Kidney (tissue), 14 donors: ENCODE results near the gene AGPAT4. TPM values are rescaled to one million over a fixed set of nuclear protein-coding genes. Genes with fewer than 3 reads are reported as not detected.
A peak's percentile ranks its signal among the peaks of the same experiment; 100 is the strongest.

ENCODE experiments used
- DNase-seq, 5 donors: peaks; one replicate each; pipeline ENCODE4 v3.0.0-alpha.2; 2013 to 2020
- FAIRE-seq: peaks from 2 replicates; lab custom pipeline; 2012; peaks lifted over from hg19 to GRCh38; lab: Jason Lieb, UNC
- H3K27ac ChIP-seq, 2 donors: one replicate each; pipeline ENCODE4 v1.7.0; 2013; ENCODE audit warnings: low read depth in 2 of 2, low read length in 2 of 2, inconsistent platforms in 1 of 2
- H3K27me3 ChIP-seq: one replicate; pipeline ENCODE4 v1.7.1; 2013; ENCODE audit warnings: low read length, inconsistent platforms; ENCODE audit not compliant: control insufficient read depth, insufficient read depth
- H3K36me3 ChIP-seq, 3 donors: one replicate each; pipeline versions ENCODE4 v1.7.0 to v1.7.1; 2013; ENCODE audit warnings: low read length in 3 of 3, control low read depth in 1 of 3, inconsistent platforms in 1 of 3; ENCODE audit not compliant: insufficient read depth in 3 of 3, control insufficient read depth in 2 of 3
- H3K4me1 ChIP-seq, 3 donors: one replicate each; pipeline versions ENCODE4 v1.7.0 to v1.7.1; 2013; ENCODE audit warnings: low read length in 3 of 3, inconsistent platforms in 1 of 3, low read depth in 1 of 3; ENCODE audit not compliant: control insufficient read depth in 2 of 3, insufficient read depth in 2 of 3
- H3K4me3 ChIP-seq, 3 donors: one replicate each; pipeline versions ENCODE4 v1.7.0 to v1.8.1; 2013; ENCODE audit warnings: low read length in 3 of 3, control low read depth in 1 of 3, inconsistent platforms in 1 of 3
- H3K9ac ChIP-seq, 3 donors: one replicate each; pipeline versions ENCODE4 v1.7.0 to v1.7.1; 2013; ENCODE audit warnings: low read length in 3 of 3, control low read depth in 1 of 3, inconsistent platforms in 1 of 3
- H3K9me3 ChIP-seq, 3 donors: one replicate each; pipeline versions ENCODE4 v1.7.0 to v1.7.1; 2013; ENCODE audit warnings: low read length in 3 of 3, control low read depth in 1 of 3, inconsistent platforms in 1 of 3; ENCODE audit not compliant: control insufficient read depth in 2 of 3, insufficient read depth in 1 of 3
- CTCF ChIP-seq: IDR thresholded peaks from 3 replicates; pipeline ENCODE4 v1.5.1; 2012; ENCODE audit warnings: mild to moderate bottlenecking, moderate library complexity, borderline replicate concordance; ENCODE audit not compliant: insufficient read depth; ENCODE audit errors: extremely low read depth
- intact Hi-C: fragments of 100-400 bp; cut with DNase I; formaldehyde crosslinking; loops from one replicate; pipeline ENCODE4 v1.11.1; 2022
- polyA plus RNA-seq: library from polyadenylated mRNA; stranded (reverse); fragments of 350-450 nt; fragmentation: Illumina TruSeq; extraction: RNeasy Lipid Tissue Mini Kit (QIAGEN cat#74804); gene quantifications from one replicate; pipeline ENCODE4 v1.2.3, GENCODE V29; 2014; ENCODE audit warnings: low read depth, low replicate concordance; ENCODE audit not compliant: insufficient read depth
- total RNA-seq: library from RNA; stranded (reverse); fragmentation: NEBNext Ultra II Directional; extraction: Animal tissue kit (Norgen Biotek cat#: 25700); gene quantifications from one replicate; pipeline ENCODE4 v1.2.1, GENCODE V29; 2021
- donor health status: control.
- donor health status: control.
- donor health status: control.
- donor health status: control.
- donor health status: control.
- donor health status: DM: yes; HTN: yes; CAD: no.
- donor health status: Normal renal cell carcinoma (clear cell type).

AGPAT4 gene
- total and polyA plus RNA-seq, 2 donors from 2014 or later: 3.3 to 12.3 TPM

- Histone ChIP-seq H3K4me1 (peaks cover 0 to 5% (median 0%) of the 10 kb centered on the region in 3 donors), H3K4me3 (peak overlapping the region; percentile 53 to 89 (median 63)), H3K27me3 (no peaks in the 10 kb centered on the region), H3K36me3 (no peaks in the 10 kb centered on the region), H3K9ac (peak overlapping the region in 2 of 3 donors; percentile 2 to 63), H3K27ac (no peak overlapping the region), H3K9me3 (no peaks in the 10 kb centered on the region)
- no peak for TF ChIP-seq CTCF
- peak in 4 of 5 donors; percentile 71 to 89 (median 84) for DNase-seq
- intact Hi-C loops: no loop called here
- FAIRE-seq: no peak
Measured at GRCh38 chr6:161273274-161273751, 548 bp downstream of the AGPAT4 start.

- peak in 3 of 5 donors; percentile 27 to 56 (median 55) for DNase-seq
- intact Hi-C loops: no loop called here
- no peaks in the 10 kb centered on the region for H3K36me3 ChIP-seq
- H3K9ac ChIP-seq: peak overlapping the region; percentile 2 to 63 (median 33)
- no peak overlapping the region for H3K27ac ChIP-seq
- H3K27me3 ChIP-seq: no peaks in the 10 kb centered on the region
- no peak for FAIRE-seq
- no peak for TF ChIP-seq CTCF
- H3K4me3 ChIP-seq: peak overlapping the region; percentile 53 to 89 (median 63)
- no peaks in the 10 kb centered on the region for H3K9me3 ChIP-seq
- peaks cover 0 to 5% (median 0%) of the 10 kb centered on the region in 3 donors for H3K4me1 ChIP-seq
Measured at GRCh38 chr6:161272635-161273273, 1.1 kb downstream of the AGPAT4 start.

GRCh38 chr6:161271343-161272030, 2.4 kb downstream of the AGPAT4 start:
- no peak for DNase-seq
- no peak for TF ChIP-seq CTCF
- no peaks in the 10 kb centered on the region for H3K36me3 ChIP-seq
- no peaks in the 10 kb centered on the region for H3K9me3 ChIP-seq
- H3K4me1 ChIP-seq: peaks cover 0 to 5% (median 0%) of the 10 kb centered on the region in 3 donors
- no peak overlapping the region for H3K9ac ChIP-seq
- no peak for FAIRE-seq
- intact Hi-C loops: no loop called here
- H3K4me3 ChIP-seq: no peak overlapping the region
- H3K27me3 ChIP-seq: no peaks in the 10 kb centered on the region
- H3K27ac ChIP-seq: no peak overlapping the region
